ENCODE results near the gene RPL41. TPM values are rescaled to one million over a fixed set of nuclear protein-coding genes. Genes with fewer than 3 reads are reported as not detected.

The RPL41 gene
- total and polyA plus RNA-seq, 9 of the 15 experiments (the other 6 are each of a cell fraction or from before 2014, with no cell fraction given), result 3,403 to 11,276 (median 5,604) TPM

GRCh38 chr12:56127888-56128669, 11.6 kb downstream of the RPL41 start, which contains the start of gene ESYT1 (continued):
- TF ChIP-seq ZBTB40 (IDR thresholded peaks at IDR 0.05) (no peak; the same call in 1 of the 2 replicates), ZBTB40 (CRISPR knock-in tag; IDR thresholded peaks at IDR 0.05) (no peak), POLR2H (tag; IDR thresholded peaks at IDR 0.05; ENCODE audit: low read depth) (peak; percentile 88), GTF2F1 (IDR thresholded peaks at IDR 0.05; ENCODE audit: low read depth, low read length) (peak; percentile 39; the same call in 1 of the 2 replicates), SMARCA5 (IDR thresholded peaks at IDR 0.05) (no peak), MAX (CRISPR knock-in tag; IDR thresholded peaks at IDR 0.05) (peak; percentile 73), RBFOX2 (IDR thresholded peaks at IDR 0.05; ENCODE audit: low read depth, low read length) (peak; percentile 97), ZBTB12 (CRISPR knock-in tag; IDR thresholded peaks at IDR 0.05) (peak; percentile 49; the same call in 1 of the 2 replicates), CTCF (IDR thresholded peaks at IDR 0.05 in 2 of 3, conservative IDR thresholded peaks at IDR 0.05 in 1 of 3; ENCODE audit: insufficient read depth in 2 of 3, low read depth in 1 of 3, low read length in 3 of 3) (peak in 2 of 3 experiments; percentile 3 to 14; a peak in 2 of 6 replicates), NR4A1 (CRISPR knock-in tag; IDR thresholded peaks at IDR 0.05) (no peak), NR4A1 (tag; IDR thresholded peaks at IDR 0.05) (no peak), SMAD2 (IDR thresholded peaks at IDR 0.05; ENCODE audit: low read depth, low read length) (no peak), CBX8 (IDR thresholded peaks at IDR 0.05; ENCODE audit: borderline replicate concordance, extremely low read depth, low read depth, low read length, poor library complexity, severe bottlenecking) (no peak), RFX5 (IDR thresholded peaks at IDR 0.05; ENCODE audit: low read depth, low read length) (0 out of 2 replicates have a peak, but pooled peaks have one; percentile 66), PHTF2 (CRISPR knock-in tag; IDR thresholded peaks at IDR 0.05) (no peak)

All from K562 (cell line).